PC-9 (cell line): ENCODE results near the gene HOXC13. TPM values are rescaled to one million over a fixed set of nuclear protein-coding genes. Genes with fewer than 3 reads are reported as not detected.

Source experiments
- BruUV-seq: library from RNA; stranded (reverse); fragments of 400-500 nt; replicated peaks from 2 replicates; lab custom pipeline; 2021; lab: Mats Ljungman, UMichigan
- CTCF ChIA-PET: fragments of 300-600 bp; sonication (Branson Sonifier 250); formaldehyde crosslinking; loops from one replicate; lab custom pipeline; 2022; ENCODE audit warnings: antibody characterized with exemption; lab: Charles Lee
- POLR2A ChIA-PET: fragments of 300-600 bp; sonication (Branson Sonifier 250); formaldehyde crosslinking; loops from one replicate; lab custom pipeline; 2022; ENCODE audit warnings: antibody characterized with exemption; ENCODE audit not compliant: unreplicated experiment; lab: Charles Lee
- DNase-seq, 2 experiments: peaks; one replicate each; pipeline versions ENCODE4 v3.0.0 to v3.0.0-alpha.2; 2015 to 2022; ENCODE audit warnings: mixed read lengths in 1 of 2
- H2AFZ ChIP-seq: fragments of 200-600 bp; sonication (generic); 2 replicates; pipeline ENCODE4 v1.8.1; 2017; ENCODE audit warnings: antibody characterized with exemption
- H3F3A ChIP-seq: fragments of 200-600 bp; sonication (generic); 2 replicates; pipeline ENCODE4 v1.8.1; 2017; ENCODE audit warnings: antibody characterized with exemption, mild to moderate bottlenecking, low read depth; ENCODE audit not compliant: insufficient read depth
- H3K27ac ChIP-seq: fragments of 200-600 bp; sonication (generic); 2 replicates; pipeline ENCODE4 v1.6.1; 2016; ENCODE audit warnings: mixed run types
- H3K27me3 ChIP-seq: fragments of 200-600 bp; sonication (generic); 2 replicates; pipeline ENCODE4 v1.6.1; 2016; ENCODE audit warnings: low read depth, mixed run types; ENCODE audit not compliant: insufficient read depth
- H3K36me3 ChIP-seq: fragments of 200-600 bp; sonication (generic); 2 replicates; pipeline ENCODE4 v1.6.1; 2016; ENCODE audit warnings: low read depth, mixed run types
- H3K4me1 ChIP-seq: fragments of 200-600 bp; sonication (generic); replicated peaks from 2 replicates; pipeline ENCODE4 v1.6.1; 2016; ENCODE audit warnings: mixed run types; ENCODE audit not compliant: insufficient read depth
- H3K4me2 ChIP-seq: fragments of 200-600 bp; sonication (generic); 2 replicates; pipeline ENCODE4 v1.6.1; 2017; ENCODE audit warnings: mixed run types
- H3K4me3 ChIP-seq: fragments of 200-600 bp; sonication (generic); 2 replicates; pipeline ENCODE4 v1.6.1; 2016; ENCODE audit warnings: mixed run types
- H3K79me2 ChIP-seq: fragments of 200-600 bp; sonication (generic); 2 replicates; pipeline ENCODE4 v1.6.1; 2017; ENCODE audit warnings: low read depth, mixed run types
- H3K9me2 ChIP-seq: fragments of 200-600 bp; sonication (generic); 2 replicates; pipeline ENCODE4 v1.8.1; 2017; ENCODE audit warnings: mild to moderate bottlenecking; ENCODE audit not compliant: insufficient read depth
- H3K9me3 ChIP-seq: fragments of 200-600 bp; sonication (generic); 2 replicates; pipeline ENCODE4 v1.8.1; 2016; ENCODE audit warnings: low read depth; ENCODE audit not compliant: insufficient read depth
- H4K20me1 ChIP-seq: fragments of 200-600 bp; sonication (generic); 2 replicates; pipeline ENCODE4 v1.8.1; 2017; ENCODE audit not compliant: insufficient read depth
- CTCF ChIP-seq: fragments of 200-600 bp; sonication (generic); conservative IDR thresholded peaks from 2 replicates; pipeline ENCODE4 v1.6.1; 2017; ENCODE audit warnings: mixed run types, antibody characterized with exemption, mild to moderate bottlenecking, moderate library complexity
- EZH2 ChIP-seq: fragments of 200-600 bp; sonication (generic); IDR thresholded peaks from 2 replicates; pipeline ENCODE4 v1.8.0; 2017; ENCODE audit warnings: antibody characterized with exemption, low read depth
- intact Hi-C: fragments of 100-400 bp; cut with micrococcal nuclease; formaldehyde crosslinking; loops from one replicate; pipeline ENCODE4 v1.10.0; 2022; ENCODE audit not compliant: unreplicated experiment
- total RNA-seq: library from RNA; stranded (reverse); gene quantifications from 2 replicates; pipeline ENCODE4 v1.2.3, GENCODE V29; 2021

Gene HOXC13
- total RNA-seq, 1 experiment from 2014 or later = 1.8 TPM

GRCh38 chr12:53983950-53984572 lies 45.4 kb downstream of the HOXC13 start:
- CTCF ChIA-PET = interaction anchor here (0.7 kb wide), 2 partner anchors 132 to 215 kb away, joined by 3 to 4 read pairs; no protein-coding TSS in a partner anchor
- Histone ChIP-seq H4K20me1 (no peaks in the 10 kb centered on the region), H3K36me3 (no peaks in the 10 kb centered on the region), H3K27me3 (no peaks in the 10 kb centered on the region), H3K9me2 (no peaks in the 10 kb centered on the region), H3F3A (peaks cover 9% of the 10 kb centered on the region; the same call in 1 of the 2 replicates), H2AFZ (no peak overlapping the region), H3K9me3 (no peaks in the 10 kb centered on the region), H3K4me2 (peak overlapping the region; percentile 44; the same call in 1 of the 2 replicates), H3K79me2 (no peaks in the 10 kb centered on the region), H3K27ac (no peak overlapping the region), H3K4me3 (no peak overlapping the region), H3K4me1 (peaks cover 14% of the 10 kb centered on the region)
- intact Hi-C loops = no loop called here
- TF ChIP-seq CTCF (no peak), EZH2 (no peak)
- BruUV-seq = no TSS peak
- no peak for DNase-seq
- POLR2A ChIA-PET = no interaction called here

DNA sequence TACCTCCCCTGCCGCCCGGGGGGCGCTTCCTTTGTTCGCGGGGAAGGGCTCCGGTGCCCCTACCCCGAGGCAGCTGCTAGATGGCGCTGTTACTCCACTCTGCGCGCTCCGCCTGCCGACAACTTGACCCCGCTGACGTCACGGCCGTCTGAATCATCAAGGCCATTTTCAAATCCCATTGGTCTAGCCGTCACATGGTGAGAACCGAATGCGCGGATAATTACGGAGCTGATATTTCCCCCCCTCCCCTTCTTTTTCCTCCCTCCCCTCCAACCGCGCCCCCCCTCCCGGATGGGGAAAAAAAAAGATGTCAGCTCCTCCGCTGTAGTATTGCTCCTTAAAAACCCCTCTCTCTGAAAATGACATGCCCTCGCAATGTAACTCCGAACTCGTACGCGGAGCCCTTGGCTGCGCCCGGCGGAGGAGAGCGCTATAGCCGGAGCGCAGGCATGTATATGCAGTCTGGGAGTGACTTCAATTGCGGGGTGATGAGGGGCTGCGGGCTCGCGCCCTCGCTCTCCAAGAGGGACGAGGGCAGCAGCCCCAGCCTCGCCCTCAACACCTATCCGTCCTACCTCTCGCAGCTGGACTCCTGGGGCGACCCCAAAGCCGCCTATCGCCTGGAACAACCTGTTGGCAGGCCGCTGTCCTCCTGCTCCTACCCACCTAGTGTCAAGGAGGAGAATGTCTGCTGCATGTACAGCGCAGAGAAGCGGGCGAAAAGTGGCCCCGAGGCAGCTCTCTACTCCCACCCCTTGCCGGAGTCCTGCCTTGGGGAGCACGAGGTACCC lies 46.5 kb downstream of the HOXC13 start, which contains the start of gene HOXC10:
TSS of gene HOXC10 (plus strand) at position 246 of the 791 bp plus-strand sequence. CDS start at position 360, 114 bp downstream.
- Histone ChIP-seq H3K9me3 (no peaks in the 10 kb centered on the region), H4K20me1 (no peaks in the 10 kb centered on the region), H3K9me2 (no peaks in the 10 kb centered on the region), H3K36me3 (no peaks in the 10 kb centered on the region), H2AFZ (no peak within 1 kb of the TSS), H3K79me2 (no peaks in the 10 kb centered on the region), H3K4me1 (peaks cover 22% of the 10 kb centered on the region), H3K4me2 (peak within 1 kb of the TSS; percentile 65), H3K4me3 (peak within 1 kb of the TSS; percentile 8; the same call in 1 of the 2 replicates), H3K27ac (no peak within 1 kb of the TSS), H3K27me3 (no peaks in the 10 kb centered on the region), H3F3A (peaks cover 9% of the 10 kb centered on the region; the same call in 1 of the 2 replicates)
- intact Hi-C loops = loop anchor here (1.0 to 5.0 kb wide), 3 partner anchors 118 to 283 kb away; no protein-coding TSS in a partner anchor
- TF ChIP-seq CTCF (peak; percentile 68), EZH2 (no peak)
- ChIA-PET CTCF (interaction anchor here (0.6 to 1.2 kb wide), 9 partner anchors 13 to 486 kb away, joined by 3 to 13 read pairs (median 6); partner anchors contain the start of gene MAP3K12), POLR2A (interaction anchor here (0.6 kb wide), 1 partner anchor 152 kb away, joined by 4 read pairs; no protein-coding TSS in a partner anchor)
- no TSS peak for BruUV-seq
- DNase-seq = peak; percentile 58 to 77

GRCh38 chr12:53985692-53985993 lies 47.0 kb downstream of the HOXC13 start:
- H2AFZ ChIP-seq = no peak overlapping the region
- ChIA-PET CTCF (interaction anchor here (1.2 kb wide), 1 partner anchor 222 kb away, joined by 3 read pairs; no protein-coding TSS in a partner anchor), POLR2A (no interaction called here)
- BruUV-seq = no TSS peak
- H3K27ac ChIP-seq = no peak overlapping the region
- H3K79me2 ChIP-seq = no peaks in the 10 kb centered on the region
- H3K4me3 ChIP-seq = no peak overlapping the region
- H3K9me2 ChIP-seq = no peaks in the 10 kb centered on the region
- no peaks in the 10 kb centered on the region for H4K20me1 ChIP-seq
- H3K4me1 ChIP-seq = peaks cover 22% of the 10 kb centered on the region
- peaks cover 9% of the 10 kb centered on the region; the same call in 1 of the 2 replicates for H3F3A ChIP-seq
- H3K4me2 ChIP-seq = no peak overlapping the region
- TF ChIP-seq EZH2 = no peak
- TF ChIP-seq CTCF = no peak
- no peaks in the 10 kb centered on the region for H3K36me3 ChIP-seq
- H3K27me3 ChIP-seq = no peaks in the 10 kb centered on the region
- DNase-seq = no peak
- intact Hi-C loops = loop anchor here (1.0 to 5.0 kb wide), 3 partner anchors 118 to 283 kb away; no protein-coding TSS in a partner anchor
- no peaks in the 10 kb centered on the region for H3K9me3 ChIP-seq
